Thymus (tissue), 11 donors: ENCODE results near the gene CD247. TPM values are rescaled to one million over a fixed set of nuclear protein-coding genes. Genes with fewer than 3 reads are reported as not detected.

Experiments used
- DNase-seq, 9 donors: peaks; one replicate each; pipeline ENCODE4 v3.0.0-alpha.2; 2013; ENCODE audit warnings: low spot score in 9 of 9, low read depth in 6 of 9, missing footprints in 1 of 9
- H3K27ac ChIP-seq, 2 donors: one replicate each; pipeline ENCODE4 v1.5.1; 2013; ENCODE audit warnings: control low read depth in 1 of 2, low read depth in 1 of 2, low read length in 1 of 2, mild to moderate bottlenecking in 1 of 2, moderate library complexity in 1 of 2
- H3K27me3 ChIP-seq, 2 donors: one replicate each; pipeline ENCODE4 v1.5.1; 2013; ENCODE audit warnings: low read length in 1 of 2; ENCODE audit not compliant: control insufficient read depth in 2 of 2, insufficient read depth in 1 of 2
- H3K36me3 ChIP-seq, 2 donors: one replicate each; pipeline ENCODE4 v1.5.1; 2013; ENCODE audit warnings: low read length in 1 of 2, mild to moderate bottlenecking in 1 of 2, moderate library complexity in 1 of 2; ENCODE audit not compliant: control insufficient read depth in 2 of 2, insufficient read depth in 2 of 2
- H3K4me1 ChIP-seq, 2 donors: one replicate each; pipeline ENCODE4 v1.5.1; 2013; ENCODE audit warnings: low read length in 2 of 2; ENCODE audit not compliant: control insufficient read depth in 2 of 2, insufficient read depth in 2 of 2
- H3K4me3 ChIP-seq, 2 donors: one replicate each; pipeline ENCODE4 v1.5.1; 2013; ENCODE audit warnings: low read length in 2 of 2, control low read depth in 1 of 2, mild to moderate bottlenecking in 1 of 2
- H3K9me3 ChIP-seq, 2 donors: one replicate each; pipeline ENCODE4 v1.5.1; 2013; ENCODE audit warnings: low read length in 1 of 2, mild to moderate bottlenecking in 1 of 2; ENCODE audit not compliant: control insufficient read depth in 2 of 2, insufficient read depth in 1 of 2
- WGBS: extraction: QIAGEN DNeasy Blood & Tissue Kit; methylation state at CpG from one replicate; pipeline ENCODE4 v1.1.7; 2013; 5-methylcytosine and 5-hydroxymethylcytosine counted together
- polyA plus RNA-seq: library from polyadenylated mRNA; stranded (reverse); fragments of 200-250 nt; gene quantifications from one replicate; pipeline ENCODE4 v1.2.3, GENCODE V29; 2013
- total RNA-seq: library from RNA; stranded (reverse); fragments of 120-200 nt; gene quantifications from one replicate; pipeline ENCODE4 v1.2.4, GENCODE V29; 2013
- donor health status: healthy.

CD247 gene
- total and polyA plus RNA-seq, 2 donors: 114 to 252 TPM

DNA sequence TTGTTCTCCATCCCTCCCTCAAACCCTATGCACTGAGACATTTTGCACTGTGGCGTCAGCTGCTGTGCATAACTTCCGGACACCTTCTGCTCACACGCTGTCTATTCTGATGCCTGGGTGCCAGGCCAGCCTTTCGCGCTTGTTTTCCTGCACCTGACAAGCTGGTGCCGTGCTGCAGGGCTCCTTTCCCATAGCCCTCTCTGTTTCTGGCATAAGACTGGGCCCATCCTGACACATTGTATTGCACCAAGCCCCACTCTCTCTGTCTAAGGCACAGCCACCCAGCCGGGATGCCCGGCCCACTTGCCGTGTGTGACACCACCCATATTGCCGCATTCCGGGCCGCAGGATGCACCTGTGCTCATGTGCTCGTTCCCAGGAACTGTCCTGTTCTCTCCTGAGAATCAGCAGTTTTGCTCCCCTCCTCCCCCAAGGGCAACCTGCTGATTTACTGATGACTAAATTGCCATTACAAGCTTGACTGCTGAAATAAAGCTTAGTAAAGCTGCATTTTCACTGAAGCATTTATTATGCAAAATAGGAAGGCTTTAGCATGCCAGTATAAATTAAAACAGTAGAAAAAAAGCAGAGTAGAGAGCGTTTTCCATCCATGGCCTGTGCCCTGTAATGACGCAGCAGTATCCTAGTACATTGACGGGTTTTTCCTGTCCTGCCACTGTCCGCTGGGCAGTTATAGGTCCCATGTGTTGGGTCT is 88.0 kb downstream of the CD247 start:
- peaks cover 0 to 2% of the 10 kb centered on the region in 2 donors for H3K9me3 ChIP-seq
- H3K27ac ChIP-seq: no peak overlapping the region
- H3K4me3 ChIP-seq: no peak overlapping the region
- H3K4me1 ChIP-seq: no peaks in the 10 kb centered on the region
- DNase-seq: no peak
- peaks cover 64 to 65% of the 10 kb centered on the region in 2 donors for H3K36me3 ChIP-seq
- no peaks in the 10 kb centered on the region for H3K27me3 ChIP-seq
- 92% methylated on average over 17 of the region's 17 CpGs for WGBS

DNA sequence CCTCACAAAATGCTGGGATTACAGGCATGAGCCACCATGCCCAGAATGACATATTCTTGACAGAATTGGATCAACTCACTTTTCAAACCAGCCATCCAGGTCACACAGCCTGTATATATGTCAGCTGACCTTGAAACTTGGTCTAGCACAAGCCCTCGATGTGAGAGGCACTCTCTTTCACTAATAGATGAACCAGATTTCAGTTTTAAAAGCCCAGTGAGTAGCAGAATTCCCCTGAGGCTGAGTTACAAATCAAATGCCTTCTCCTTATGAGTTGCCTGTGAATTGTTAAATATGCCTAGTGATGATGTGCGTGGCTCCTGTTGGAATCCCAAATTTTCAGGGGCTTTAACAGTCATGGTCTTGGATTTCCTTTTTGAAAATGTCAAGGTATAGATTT is 88.7 kb downstream of the CD247 start:
- no peaks in the 10 kb centered on the region for H3K4me1 ChIP-seq
- WGBS: 94% methylated on average over 2 of the region's 2 CpGs
- no peak overlapping the region for H3K27ac ChIP-seq

DNA sequence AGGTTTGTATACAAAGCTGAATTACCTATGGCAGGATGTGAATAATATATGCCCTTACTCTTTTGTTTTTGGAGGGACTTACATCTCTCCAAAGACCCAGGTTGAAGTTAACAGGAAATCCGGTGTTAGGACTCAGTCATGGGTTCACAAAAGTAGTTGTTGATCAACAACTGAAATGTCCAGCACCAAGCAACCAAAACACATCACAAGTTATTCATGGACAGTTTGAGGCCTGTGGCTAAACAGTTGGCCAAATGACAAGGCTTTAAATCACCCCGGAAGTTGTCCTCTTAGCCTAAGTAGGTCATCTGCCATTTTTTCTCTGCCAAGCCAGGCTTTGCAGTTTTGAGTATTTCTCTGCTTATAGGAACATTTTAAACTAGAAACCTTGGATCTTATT is 89.9 kb downstream of the CD247 start:
- Histone ChIP-seq H3K36me3 (peaks cover 53 to 63% of the 10 kb centered on the region in 2 donors), H3K9me3 (peaks cover 0 to 2% of the 10 kb centered on the region in 2 donors), H3K27ac (no peak overlapping the region), H3K4me1 (no peaks in the 10 kb centered on the region), H3K4me3 (no peak overlapping the region), H3K27me3 (no peaks in the 10 kb centered on the region)
- DNase-seq: no peak
- WGBS: 93% methylated on average over 2 of the region's 2 CpGs

More for the DNA sequence above, 88.7 kb downstream of the CD247 start:
- no peaks in the 10 kb centered on the region for H3K27me3 ChIP-seq
- H3K9me3 ChIP-seq: peaks cover 0 to 2% of the 10 kb centered on the region in 2 donors
- H3K36me3 ChIP-seq: peaks cover 62 to 66% of the 10 kb centered on the region in 2 donors
- no peak for DNase-seq
- no peak overlapping the region for H3K4me3 ChIP-seq

DNA sequence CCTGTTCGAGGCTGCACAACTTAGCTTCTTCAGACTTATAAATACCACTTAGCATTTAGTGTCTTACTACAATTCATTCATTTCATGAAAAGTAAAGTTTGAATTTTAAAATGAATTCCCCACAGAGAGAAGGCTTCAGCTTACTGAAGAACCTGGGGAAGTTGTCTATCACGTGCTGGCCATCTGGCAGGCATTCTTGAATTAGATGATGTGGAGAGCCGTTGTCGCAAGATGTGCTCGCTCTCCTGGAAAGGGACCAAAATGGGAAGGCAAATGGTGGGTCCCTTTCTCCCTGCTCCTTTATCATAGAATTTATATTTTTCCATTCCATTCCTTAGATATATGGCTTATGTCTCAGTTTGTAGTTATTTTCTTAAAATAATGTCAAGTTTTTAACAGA is 90.5 kb downstream of the CD247 start:
- Histone ChIP-seq H3K4me1 (no peaks in the 10 kb centered on the region), H3K4me3 (no peak overlapping the region), H3K27ac (peak overlapping the region in 1 of 2 donors; percentile 4), H3K27me3 (no peaks in the 10 kb centered on the region), H3K36me3 (peaks cover 48 to 58% of the 10 kb centered on the region in 2 donors), H3K9me3 (peaks cover 0 to 2% of the 10 kb centered on the region in 2 donors)
- DNase-seq: no peak
- WGBS: 94% methylated on average over 5 of the region's 5 CpGs

DNA sequence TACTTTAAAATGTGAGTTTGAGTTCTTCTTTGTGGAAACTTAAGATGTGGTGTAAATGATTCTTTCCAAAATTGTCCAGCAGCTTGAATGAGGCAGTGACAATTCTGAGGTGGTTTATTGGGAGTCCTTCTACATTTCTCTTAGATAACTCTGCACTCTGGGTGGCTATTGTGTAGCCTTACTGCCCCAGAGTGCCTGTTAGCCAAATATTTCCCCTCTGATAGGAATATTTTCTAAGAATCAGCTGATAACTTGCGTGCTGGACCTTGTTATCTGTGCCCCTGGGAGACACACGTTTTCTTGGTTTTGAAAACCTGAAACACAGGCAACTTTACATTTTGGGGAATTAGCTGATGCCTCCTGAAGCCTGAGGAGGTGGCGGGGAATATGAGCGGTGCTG is 91.6 kb downstream of the CD247 start:
- H3K27me3 ChIP-seq: no peaks in the 10 kb centered on the region
- peaks cover 37 to 47% of the 10 kb centered on the region in 2 donors for H3K36me3 ChIP-seq
- no peaks in the 10 kb centered on the region for H3K4me1 ChIP-seq
- no peak for DNase-seq
- WGBS: 97% methylated on average over 4 of the region's 4 CpGs
- no peaks in the 10 kb centered on the region for H3K9me3 ChIP-seq
- H3K4me3 ChIP-seq: no peak overlapping the region
- H3K27ac ChIP-seq: no peak overlapping the region

DNA sequence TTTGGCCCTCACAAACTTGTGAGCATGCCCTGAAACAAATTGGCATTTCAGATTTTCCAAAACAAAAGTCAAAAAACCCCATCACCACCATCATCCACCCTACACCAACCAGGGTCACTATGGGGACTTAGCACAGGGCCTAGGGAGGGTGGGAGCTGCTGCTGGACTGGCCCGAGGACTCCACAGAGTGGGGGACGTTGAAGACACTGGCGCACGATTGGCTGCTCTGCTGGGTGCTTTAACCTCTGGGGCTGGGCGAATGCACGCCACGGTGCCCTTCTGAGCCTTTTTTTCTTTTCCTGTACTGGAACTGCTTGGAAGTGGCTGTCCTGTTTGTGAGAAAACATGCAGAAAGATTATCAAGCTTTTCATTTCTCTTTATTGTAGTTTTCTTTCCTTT is 92.8 kb downstream of the CD247 start:
- Histone ChIP-seq H3K27me3 (no peaks in the 10 kb centered on the region), H3K4me3 (no peak overlapping the region)

DNA sequence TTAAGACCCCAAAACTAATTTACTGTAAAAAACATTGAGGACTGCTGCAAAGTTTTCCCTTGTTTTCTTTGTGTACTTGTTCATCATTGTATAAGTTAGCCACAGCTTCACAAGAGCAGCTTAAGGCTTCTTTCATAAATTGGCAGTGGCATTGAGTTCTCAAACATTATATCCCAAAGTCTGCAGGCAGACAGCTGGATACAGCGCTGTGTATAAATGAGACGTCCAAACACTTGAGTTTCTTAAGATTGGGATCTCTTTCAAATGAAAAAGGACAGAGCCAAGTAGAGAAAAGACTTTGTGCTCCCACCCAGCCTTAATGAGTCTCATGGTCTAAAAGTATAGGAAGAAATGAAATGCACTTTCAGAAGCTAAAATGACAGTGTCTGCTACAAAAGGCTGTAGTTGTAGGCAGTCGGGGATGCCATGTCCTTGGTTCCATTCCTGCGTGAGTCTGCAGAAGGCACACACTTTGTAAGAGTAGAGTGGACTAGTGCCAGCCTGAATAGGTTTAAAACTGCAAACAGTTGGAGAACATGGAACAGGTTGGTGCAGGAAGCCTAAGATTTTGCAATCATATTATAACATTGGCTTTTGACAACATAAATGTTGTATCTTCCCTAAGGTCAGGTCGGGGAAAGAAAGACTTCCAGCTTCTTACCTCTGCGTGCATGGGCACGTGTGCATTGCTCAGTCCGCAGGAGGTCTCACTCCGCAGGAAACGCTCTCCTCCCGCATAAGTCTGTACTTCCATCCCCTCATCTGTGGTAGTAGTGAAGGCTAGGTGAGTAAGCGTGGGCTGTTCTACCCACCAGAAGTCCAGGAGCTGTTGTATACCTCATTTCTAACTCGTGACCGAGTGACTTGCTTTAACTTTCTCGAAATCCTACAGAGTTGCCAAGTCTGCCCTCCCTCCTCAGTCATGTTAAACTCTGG is 94.4 kb downstream of the CD247 start:
- WGBS: 94% methylated on average over 15 of the region's 15 CpGs
- Histone ChIP-seq H3K4me1 (no peaks in the 10 kb centered on the region), H3K27me3 (no peaks in the 10 kb centered on the region), H3K4me3 (no peak overlapping the region), H3K36me3 (peaks cover 9 to 19% of the 10 kb centered on the region in 2 donors), H3K9me3 (no peaks in the 10 kb centered on the region), H3K27ac (no peak overlapping the region)
- DNase-seq: no peak

More for the DNA sequence above, 92.8 kb downstream of the CD247 start:
- H3K36me3 ChIP-seq: peaks cover 25 to 34% of the 10 kb centered on the region in 2 donors
- WGBS: 98% methylated on average over 7 of the region's 7 CpGs
- no peak overlapping the region for H3K27ac ChIP-seq
- DNase-seq: no peak
- no peaks in the 10 kb centered on the region for H3K9me3 ChIP-seq
- H3K4me1 ChIP-seq: no peaks in the 10 kb centered on the region

DNA sequence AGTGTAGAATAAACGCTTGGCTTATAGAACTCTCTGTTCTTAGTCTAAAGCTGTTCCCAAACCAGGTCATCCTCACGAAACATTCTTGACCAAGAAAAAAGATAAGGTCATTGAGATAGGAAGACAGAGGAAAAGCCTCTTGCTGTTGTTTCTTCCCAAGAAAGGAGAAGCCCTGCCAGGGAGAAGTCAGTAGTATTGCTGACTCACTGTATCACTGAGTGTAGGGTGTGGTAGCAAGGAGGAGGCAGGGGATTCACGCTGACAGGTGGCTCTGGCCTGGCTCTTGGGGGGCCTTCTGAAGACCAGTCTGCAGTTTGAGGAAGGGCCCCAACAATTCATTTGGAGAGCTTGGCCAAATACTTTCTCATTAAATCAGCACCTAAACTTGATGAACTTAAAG is 97.8 kb downstream of the CD247 start:
- WGBS: 62% methylated on average over 3 of the region's 3 CpGs
- Histone ChIP-seq H3K27ac (no peak overlapping the region), H3K36me3 (peaks cover 18 to 24% of the 10 kb centered on the region in 2 donors), H3K4me3 (no peak overlapping the region), H3K9me3 (no peaks in the 10 kb centered on the region), H3K4me1 (no peaks in the 10 kb centered on the region), H3K27me3 (no peaks in the 10 kb centered on the region)
- DNase-seq: no peak

DNA sequence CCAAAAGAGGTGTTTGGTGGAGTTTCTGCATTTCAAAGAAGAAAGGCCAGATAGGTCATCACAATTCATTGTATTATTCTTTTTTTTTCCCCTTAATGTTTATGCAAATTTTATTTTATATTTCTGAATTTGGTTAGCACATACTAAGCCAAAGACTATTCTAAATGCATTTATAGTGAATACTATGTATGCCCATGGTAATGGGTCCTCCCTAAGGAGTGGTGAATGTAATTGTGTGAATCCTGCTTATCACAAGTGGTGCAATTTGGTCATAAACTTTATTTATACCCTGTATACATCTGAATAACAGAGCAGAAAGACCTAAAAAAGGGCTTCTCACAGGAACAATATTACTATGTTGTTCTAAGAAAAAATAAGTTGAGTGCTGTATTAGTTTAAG is 99.1 kb downstream of the CD247 start:
- no peak for DNase-seq
- H3K36me3 ChIP-seq: peaks cover 16 to 20% of the 10 kb centered on the region in 2 donors
- H3K27me3 ChIP-seq: no peaks in the 10 kb centered on the region

More for the DNA sequence above, 99.1 kb downstream of the CD247 start:
- Histone ChIP-seq H3K4me1 (no peaks in the 10 kb centered on the region), H3K9me3 (no peaks in the 10 kb centered on the region), H3K27ac (no peak overlapping the region), H3K4me3 (no peak overlapping the region)
